Subcutaneous adipose tissue (tissue), 4 donors: ENCODE data around the gene TBC1D5. TPM values are rescaled to one million over a fixed set of nuclear protein-coding genes. Genes with fewer than 3 reads are reported as not detected.

Experiments
- total RNA-seq, 4 donors: library from RNA; depleted of rRNA; stranded (reverse); fragments of >200 nt; gene quantifications; one replicate each; pipeline ENCODE4 v1.1.0, GENCODE V29; 2016
- TF ChIP-seq, protein P1 (sequence below): fragments of 450-650 bp; IDR thresholded peaks from one replicate; pipeline ENCODE4 v1.5.1; 2016; ENCODE audit warnings: low read depth, mild to moderate bottlenecking, control low read depth, antibody characterized with exemption, moderate library complexity

The TBC1D5 gene
- total RNA-seq, 4 donors from 2014 or later, result 76.3 to 91.1 (median 81.3) TPM

DNA sequence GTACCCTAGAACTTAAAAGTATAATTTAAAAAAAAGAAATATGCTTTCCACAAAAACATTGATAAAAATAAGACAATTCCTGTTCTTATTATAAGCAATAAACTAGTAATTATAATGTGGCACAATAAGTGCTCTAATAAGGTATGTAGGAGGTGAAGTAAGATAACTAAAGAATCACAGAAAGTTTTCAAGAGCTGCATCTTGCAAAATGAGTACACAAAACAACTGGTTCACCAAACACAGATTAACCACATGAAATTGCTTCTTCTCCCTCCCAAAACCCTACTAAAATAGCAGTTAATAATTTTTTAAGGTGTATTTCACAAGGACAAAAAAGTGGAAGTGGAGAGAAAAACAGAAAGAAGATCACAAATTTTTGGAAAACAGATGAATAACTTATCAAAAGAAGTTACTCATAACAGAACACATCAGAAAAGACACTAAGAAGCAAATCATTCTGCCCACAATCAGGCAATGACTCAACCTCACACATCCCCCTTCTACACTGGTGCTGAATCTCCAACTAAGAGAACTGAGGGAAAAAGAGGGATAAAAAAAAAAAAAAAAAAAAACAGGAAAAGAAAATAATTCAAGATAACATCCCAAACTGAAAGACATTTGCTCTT, 64.2 kb downstream of the TBC1D5 start:
- TF ChIP-seq, protein P1, sequence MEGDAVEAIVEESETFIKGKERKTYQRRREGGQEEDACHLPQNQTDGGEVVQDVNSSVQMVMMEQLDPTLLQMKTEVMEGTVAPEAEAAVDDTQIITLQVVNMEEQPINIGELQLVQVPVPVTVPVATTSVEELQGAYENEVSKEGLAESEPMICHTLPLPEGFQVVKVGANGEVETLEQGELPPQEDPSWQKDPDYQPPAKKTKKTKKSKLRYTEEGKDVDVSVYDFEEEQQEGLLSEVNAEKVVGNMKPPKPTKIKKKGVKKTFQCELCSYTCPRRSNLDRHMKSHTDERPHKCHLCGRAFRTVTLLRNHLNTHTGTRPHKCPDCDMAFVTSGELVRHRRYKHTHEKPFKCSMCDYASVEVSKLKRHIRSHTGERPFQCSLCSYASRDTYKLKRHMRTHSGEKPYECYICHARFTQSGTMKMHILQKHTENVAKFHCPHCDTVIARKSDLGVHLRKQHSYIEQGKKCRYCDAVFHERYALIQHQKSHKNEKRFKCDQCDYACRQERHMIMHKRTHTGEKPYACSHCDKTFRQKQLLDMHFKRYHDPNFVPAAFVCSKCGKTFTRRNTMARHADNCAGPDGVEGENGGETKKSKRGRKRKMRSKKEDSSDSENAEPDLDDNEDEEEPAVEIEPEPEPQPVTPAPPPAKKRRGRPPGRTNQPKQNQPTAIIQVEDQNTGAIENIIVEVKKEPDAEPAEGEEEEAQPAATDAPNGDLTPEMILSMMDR, result no peak

DNA sequence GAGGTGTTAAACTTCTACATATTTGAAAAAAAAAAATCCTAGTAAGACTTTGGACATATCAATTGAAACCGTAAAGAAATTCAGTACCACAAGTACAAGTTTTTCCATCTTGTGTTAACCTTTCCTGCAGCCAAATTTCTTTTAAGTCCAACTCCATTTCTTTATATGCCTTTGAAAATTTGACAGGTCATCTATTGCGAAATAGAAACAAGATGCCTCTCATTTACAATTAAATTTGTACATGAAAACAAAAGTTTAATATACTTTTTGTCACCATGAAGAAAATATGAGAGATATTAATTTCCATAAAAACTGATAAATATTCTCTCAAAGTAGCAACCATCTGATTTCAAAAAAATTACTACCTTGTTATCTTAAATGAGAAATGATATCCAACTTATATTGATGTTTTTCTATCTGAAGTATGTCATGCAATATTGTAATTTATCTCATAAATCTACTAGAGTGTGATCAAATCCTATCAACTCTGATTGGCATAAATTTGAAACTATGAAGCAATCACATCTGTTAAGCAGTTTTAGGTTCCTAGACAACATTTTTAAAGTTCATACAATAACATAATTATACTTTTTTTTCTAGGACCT, 68.2 kb downstream of the TBC1D5 start:
- TF ChIP-seq, protein P1, result no peak

- TF ChIP-seq, protein P1, result no peak
Measured at GRCh38 chr3:17672506-17672905, 69.9 kb downstream of the TBC1D5 start.

DNA sequence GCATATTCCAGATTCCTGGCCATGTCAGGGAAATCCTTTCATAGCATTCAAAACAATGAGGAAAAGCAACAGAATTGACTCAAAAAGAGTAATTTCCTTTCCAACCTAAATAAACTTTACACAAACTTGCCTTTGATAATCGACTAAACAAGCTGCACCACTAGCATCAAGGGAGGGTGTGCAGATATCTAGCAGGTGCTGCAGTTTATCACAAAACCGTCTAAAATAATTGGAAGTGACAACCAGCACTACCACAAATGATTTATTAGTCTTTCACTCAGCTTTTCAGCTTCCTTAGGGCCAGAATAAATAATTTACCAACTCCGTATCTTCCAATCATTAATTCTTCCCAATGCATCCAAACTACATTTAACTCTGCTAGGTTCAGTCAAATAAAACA, 71.7 kb downstream of the TBC1D5 start:
- TF ChIP-seq, protein P1, result no peak

DNA sequence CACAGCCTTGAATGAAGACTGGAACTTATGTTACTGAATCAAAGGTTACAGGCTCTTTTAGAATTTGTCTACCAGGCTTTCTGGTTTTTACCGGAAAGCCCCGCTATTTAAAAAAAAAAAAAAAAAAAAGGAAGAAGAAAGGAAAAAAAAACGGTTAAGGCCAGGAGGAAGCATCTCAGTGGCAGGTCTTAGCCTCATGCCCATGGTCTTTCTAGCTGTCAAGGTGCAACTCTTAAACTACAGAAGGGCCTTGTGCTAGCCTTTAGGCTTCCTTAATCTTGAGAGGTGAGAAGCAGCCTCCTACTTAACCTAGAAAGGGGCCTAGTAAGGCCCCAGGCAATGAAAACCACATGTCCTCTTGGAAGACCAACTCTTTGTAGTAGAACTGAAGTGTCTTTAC, 77.5 kb downstream of the TBC1D5 start:
- TF ChIP-seq, protein P1, result no peak

GRCh38 chr3:17656264-17656663, 86.2 kb downstream of the TBC1D5 start:
- TF ChIP-seq, protein P1, result no peak

DNA sequence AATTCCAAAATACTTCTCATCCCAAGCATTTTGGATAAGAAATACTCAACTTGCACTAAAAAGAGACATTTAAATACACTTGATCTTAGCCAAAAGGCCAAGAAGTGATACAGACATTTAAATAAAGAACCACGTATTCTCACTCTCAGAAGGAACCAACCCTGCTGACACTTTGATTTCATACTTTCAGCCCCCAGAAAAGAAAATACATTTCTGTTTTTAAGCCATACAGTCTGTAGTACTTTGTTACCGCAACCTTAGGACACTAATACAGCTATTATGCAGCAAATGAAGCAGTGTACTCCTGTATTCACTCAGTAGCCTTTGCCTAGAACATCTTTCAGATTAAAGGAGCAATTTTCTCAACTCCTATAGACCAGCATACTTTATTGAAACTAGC, 86.7 kb downstream of the TBC1D5 start:
- TF ChIP-seq, protein P1, result no peak
